Hepatocyte (in vitro differentiated cells): ENCODE measurements around the gene DNAI7. TPM values are rescaled to one million over a fixed set of nuclear protein-coding genes. Genes with fewer than 3 reads are reported as not detected.
A peak's percentile ranks its signal among the peaks of the same experiment; 100 is the strongest.

Experiments
- DNase-seq: peaks from one replicate; pipeline ENCODE4 v3.0.0-alpha.2; 2016; ENCODE audit warnings: low spot score
- H2AFZ ChIP-seq: fragments of 200-600 bp; sonication (generic); 2 replicates; pipeline ENCODE4 v1.6.0; 2016; ENCODE audit warnings: antibody characterized with exemption, mild to moderate bottlenecking
- H3K27ac ChIP-seq: fragments of 200-600 bp; sonication (generic); 2 replicates; pipeline ENCODE4 v1.5.1; 2016; ENCODE audit warnings: mild to moderate bottlenecking
- H3K27me3 ChIP-seq: fragments of 200-600 bp; sonication (generic); 2 replicates; pipeline ENCODE4 v1.6.1; 2016
- H3K36me3 ChIP-seq: fragments of 200-600 bp; sonication (generic); replicated peaks from 2 replicates; pipeline ENCODE4 v1.5.1; 2016; ENCODE audit warnings: low read depth; ENCODE audit not compliant: insufficient read depth
- H3K4me1 ChIP-seq: fragments of 200-600 bp; sonication (generic); 2 replicates; pipeline ENCODE4 v1.5.1; 2016; ENCODE audit warnings: mild to moderate bottlenecking, moderate library complexity; ENCODE audit not compliant: insufficient read depth
- H3K4me2 ChIP-seq: fragments of 200-600 bp; sonication (generic); 2 replicates; pipeline ENCODE4 v1.6.0; 2016
- H3K4me3 ChIP-seq: fragments of 200-600 bp; sonication (generic); 2 replicates; pipeline ENCODE4 v1.5.1; 2016; ENCODE audit warnings: mild to moderate bottlenecking
- H3K79me2 ChIP-seq: fragments of 200-600 bp; sonication (generic); 2 replicates; pipeline ENCODE4 v1.6.0; 2017; ENCODE audit warnings: mild to moderate bottlenecking
- H3K9me2 ChIP-seq: fragments of 200-600 bp; sonication (generic); replicated peaks from 2 replicates; pipeline ENCODE4 v1.6.0; 2017; ENCODE audit warnings: mild to moderate bottlenecking; ENCODE audit not compliant: insufficient read depth
- H3K9me3 ChIP-seq: fragments of 200-600 bp; sonication (generic); 2 replicates; pipeline ENCODE4 v1.5.1; 2016; ENCODE audit warnings: low read depth, mild to moderate bottlenecking
- H4K20me1 ChIP-seq: fragments of 200-600 bp; sonication (generic); 2 replicates; pipeline ENCODE4 v1.6.0; 2016; ENCODE audit warnings: mild to moderate bottlenecking; ENCODE audit not compliant: insufficient read depth, poor library complexity, severe bottlenecking
- EZH2 ChIP-seq: fragments of 200-600 bp; sonication (generic); IDR thresholded peaks from 2 replicates; pipeline ENCODE4 v1.6.1; 2016; ENCODE audit warnings: antibody characterized with exemption, mild to moderate bottlenecking, borderline replicate concordance
- EZH2phosphoT487 ChIP-seq: fragments of 200-600 bp; sonication (generic); IDR thresholded peaks from one replicate; pipeline ENCODE4 v1.6.1; 2018; ENCODE audit warnings: antibody characterized with exemption, mild to moderate bottlenecking, low read depth, moderate library complexity; ENCODE audit not compliant: unreplicated experiment, severe bottlenecking
- WGBS: methylation state at CpG from one replicate; pipeline ENCODE4 v1.1.6; 2016; ENCODE audit warnings: low lambda C conversion rate; ENCODE audit errors: missing lambda C conversion rate; 5-methylcytosine and 5-hydroxymethylcytosine counted together
- polyA plus RNA-seq: library from polyadenylated mRNA; unstranded; fragments of >200 nt; fragmentation: Nextera tagmentation; extraction: Ambion mirVana; gene quantifications from 2 replicates; pipeline ENCODE4 v1.2.1, GENCODE V29; 2016
- total RNA-seq: library from RNA; depleted of rRNA; stranded (reverse); fragments of >200 nt; gene quantifications from 2 replicates; pipeline ENCODE4 v1.2.3, GENCODE V29; 2014
- TF ChIP-seq, protein P1 (sequence below): fragments of 200-600 bp; sonication (generic); IDR thresholded peaks from 2 replicates; pipeline ENCODE4 v1.5.1; 2016; ENCODE audit warnings: antibody characterized with exemption, mild to moderate bottlenecking; ENCODE audit not compliant: poor library complexity

DNAI7 gene
- total and polyA plus RNA-seq, 2 experiments from 2014 or later = not detected

DNA sequence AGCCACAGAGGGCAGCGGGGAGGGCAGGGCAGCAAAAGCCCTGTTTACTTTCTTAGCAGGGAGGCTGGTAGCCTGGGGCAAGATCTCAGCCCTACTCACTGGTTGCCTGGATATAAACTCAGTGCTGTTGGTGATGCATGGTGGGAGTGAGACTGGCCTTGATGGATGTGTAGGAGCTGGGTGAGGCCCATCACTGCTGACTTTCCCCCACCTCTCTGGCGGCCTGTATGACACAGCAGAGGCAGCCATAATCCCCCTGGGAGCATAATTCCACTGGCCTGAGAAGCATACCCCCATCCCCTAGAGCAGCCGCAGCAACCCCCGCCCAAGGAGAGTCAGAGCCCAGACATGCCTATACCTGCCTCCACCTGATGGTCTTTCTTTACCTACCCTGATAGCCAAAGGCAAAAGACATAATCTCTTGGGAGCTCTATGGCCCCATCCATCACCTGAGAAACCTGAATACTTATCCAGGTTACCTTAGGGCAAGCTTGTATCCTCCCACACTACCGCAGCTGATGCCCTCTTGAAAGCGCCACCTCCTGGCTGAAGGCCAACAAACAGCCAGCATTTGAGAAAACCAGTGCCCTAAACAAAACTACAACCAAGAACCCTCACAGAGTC is 59.3 kb downstream of the DNAI7 start:
- WGBS = 81% methylated on average over 6 of the region's 6 CpGs
- H2AFZ ChIP-seq = no peak overlapping the region

DNA sequence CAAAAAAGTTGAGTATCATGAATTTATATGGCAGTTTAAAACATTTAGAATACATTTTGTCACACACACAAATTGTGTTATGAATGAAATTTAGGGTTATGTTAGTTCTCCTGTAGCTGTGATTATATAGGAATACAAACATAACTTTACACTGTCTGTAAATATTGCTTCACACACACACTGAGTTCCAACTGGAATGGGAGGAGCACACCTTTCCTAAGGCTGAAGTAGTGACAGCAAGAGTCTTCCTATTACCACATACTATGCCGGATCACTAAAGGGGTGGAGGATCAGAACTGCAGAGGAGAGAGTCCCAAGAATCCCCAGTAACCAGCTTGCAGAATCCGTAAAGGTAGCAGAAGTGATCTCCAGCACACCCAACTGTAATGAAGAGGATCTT is 63.7 kb downstream of the DNAI7 start:
- H3K4me3 ChIP-seq = no peak overlapping the region
- H2AFZ ChIP-seq = no peak overlapping the region
- no peaks in the 10 kb centered on the region for H3K9me3 ChIP-seq
- H3K79me2 ChIP-seq = no peaks in the 10 kb centered on the region
- H3K4me1 ChIP-seq = no peaks in the 10 kb centered on the region
- no peak overlapping the region for H3K4me2 ChIP-seq
- H4K20me1 ChIP-seq = no peaks in the 10 kb centered on the region
- WGBS = 54% methylated on average over 2 of the region's 2 CpGs
- TF ChIP-seq EZH2 = no peak
- TF ChIP-seq, protein P1, sequence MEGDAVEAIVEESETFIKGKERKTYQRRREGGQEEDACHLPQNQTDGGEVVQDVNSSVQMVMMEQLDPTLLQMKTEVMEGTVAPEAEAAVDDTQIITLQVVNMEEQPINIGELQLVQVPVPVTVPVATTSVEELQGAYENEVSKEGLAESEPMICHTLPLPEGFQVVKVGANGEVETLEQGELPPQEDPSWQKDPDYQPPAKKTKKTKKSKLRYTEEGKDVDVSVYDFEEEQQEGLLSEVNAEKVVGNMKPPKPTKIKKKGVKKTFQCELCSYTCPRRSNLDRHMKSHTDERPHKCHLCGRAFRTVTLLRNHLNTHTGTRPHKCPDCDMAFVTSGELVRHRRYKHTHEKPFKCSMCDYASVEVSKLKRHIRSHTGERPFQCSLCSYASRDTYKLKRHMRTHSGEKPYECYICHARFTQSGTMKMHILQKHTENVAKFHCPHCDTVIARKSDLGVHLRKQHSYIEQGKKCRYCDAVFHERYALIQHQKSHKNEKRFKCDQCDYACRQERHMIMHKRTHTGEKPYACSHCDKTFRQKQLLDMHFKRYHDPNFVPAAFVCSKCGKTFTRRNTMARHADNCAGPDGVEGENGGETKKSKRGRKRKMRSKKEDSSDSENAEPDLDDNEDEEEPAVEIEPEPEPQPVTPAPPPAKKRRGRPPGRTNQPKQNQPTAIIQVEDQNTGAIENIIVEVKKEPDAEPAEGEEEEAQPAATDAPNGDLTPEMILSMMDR = no peak
- TF ChIP-seq EZH2phosphoT487 = no peak
- H3K36me3 ChIP-seq = no peaks in the 10 kb centered on the region
- H3K27ac ChIP-seq = no peak overlapping the region
- H3K27me3 ChIP-seq = no peaks in the 10 kb centered on the region
- H3K9me2 ChIP-seq = no peaks in the 10 kb centered on the region
- no peak for DNase-seq

More for the DNA sequence above, 59.3 kb downstream of the DNAI7 start:
- Histone ChIP-seq H4K20me1 (no peaks in the 10 kb centered on the region), H3K27ac (no peak overlapping the region), H3K9me2 (no peaks in the 10 kb centered on the region), H3K4me1 (no peaks in the 10 kb centered on the region), H3K4me3 (no peak overlapping the region), H3K9me3 (no peaks in the 10 kb centered on the region), H3K79me2 (no peaks in the 10 kb centered on the region), H3K36me3 (no peaks in the 10 kb centered on the region), H3K4me2 (no peak overlapping the region), H3K27me3 (no peaks in the 10 kb centered on the region)
- DNase-seq = no peak
- no peak for TF ChIP-seq EZH2phosphoT487
- TF ChIP-seq EZH2 = no peak
- TF ChIP-seq, protein P1 = peak; percentile 9

DNA sequence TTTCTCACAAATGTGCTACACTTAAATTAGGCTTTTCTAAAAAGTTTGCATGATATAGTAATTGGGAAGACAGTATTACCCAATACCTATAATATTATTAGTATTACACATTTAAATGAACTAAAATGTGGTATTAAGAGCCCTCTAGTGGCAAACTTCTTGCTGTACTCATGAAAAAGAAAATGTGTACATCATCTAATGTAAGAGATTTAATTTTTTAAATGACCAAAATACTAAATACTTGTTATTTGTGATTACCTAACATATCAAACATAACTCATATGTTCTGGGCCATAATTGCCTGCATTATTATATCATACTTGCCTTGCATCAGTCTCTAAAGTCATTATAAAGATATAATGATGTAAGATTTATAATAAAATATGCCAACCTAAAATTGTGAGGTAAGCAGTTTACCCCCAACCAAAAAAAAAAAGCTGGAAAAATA is 64.2 kb downstream of the DNAI7 start:
- Histone ChIP-seq H3K9me3 (no peaks in the 10 kb centered on the region), H3K4me2 (no peak overlapping the region), H3K4me3 (no peak overlapping the region), H3K27ac (no peak overlapping the region), H3K9me2 (no peaks in the 10 kb centered on the region), H3K79me2 (no peaks in the 10 kb centered on the region), H2AFZ (no peak overlapping the region), H4K20me1 (no peaks in the 10 kb centered on the region), H3K36me3 (no peaks in the 10 kb centered on the region), H3K27me3 (no peaks in the 10 kb centered on the region), H3K4me1 (no peaks in the 10 kb centered on the region)
- peak; percentile 66 for DNase-seq
- TF ChIP-seq, protein P1 = peak; percentile 87
- TF ChIP-seq EZH2 = no peak

DNA sequence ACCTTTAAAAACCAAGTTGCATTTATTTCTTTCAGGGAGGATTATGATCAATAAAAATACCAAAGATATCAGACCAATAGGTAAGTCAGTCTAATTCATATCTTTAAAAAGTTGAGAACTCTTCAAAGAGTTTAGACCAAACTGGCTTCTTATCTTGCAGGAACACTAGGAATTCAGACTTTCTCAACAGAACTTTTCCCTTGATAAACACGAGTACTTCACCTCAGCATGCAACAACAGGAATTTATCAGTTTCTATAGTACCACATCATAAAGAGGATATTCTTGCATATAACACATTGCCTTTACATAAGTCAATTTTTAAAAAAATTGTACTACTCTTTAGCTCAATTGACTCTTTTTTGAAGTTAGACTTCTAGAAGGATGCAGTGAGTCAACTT is 68.2 kb downstream of the DNAI7 start:
- no peaks in the 10 kb centered on the region for H3K4me1 ChIP-seq
- no peak for DNase-seq
- no peak overlapping the region for H3K4me2 ChIP-seq
- no peak overlapping the region for H2AFZ ChIP-seq
- H3K9me2 ChIP-seq = no peaks in the 10 kb centered on the region
- H4K20me1 ChIP-seq = no peaks in the 10 kb centered on the region
- H3K4me3 ChIP-seq = no peak overlapping the region
- no peaks in the 10 kb centered on the region for H3K9me3 ChIP-seq
- TF ChIP-seq EZH2phosphoT487 (no peak), EZH2 (no peak)
- TF ChIP-seq, protein P1 = no peak
- H3K79me2 ChIP-seq = no peaks in the 10 kb centered on the region
- H3K27me3 ChIP-seq = no peaks in the 10 kb centered on the region
- WGBS = 68% methylated on average over 1 of the region's 1 CpG
- H3K27ac ChIP-seq = no peak overlapping the region
- no peaks in the 10 kb centered on the region for H3K36me3 ChIP-seq
